Common myeloid progenitor, CD34-positive (primary cell): ENCODE measurements around the gene EIF3K.
A peak's percentile ranks its signal among the peaks of the same experiment; 100 is the strongest.

Source experiments
- CTCF ChIA-PET: fragments of 350-600 bp; sonication (Branson Sonifier 250); formaldehyde crosslinking; loops from one replicate; lab custom pipeline; 2021; ENCODE audit warnings: antibody characterized with exemption; lab: Charles Lee
- POLR2A ChIA-PET: fragments of 350-600 bp; sonication (Branson Sonifier 250); formaldehyde crosslinking; loops from one replicate; lab custom pipeline; 2021; ENCODE audit warnings: antibody characterized with exemption; lab: Charles Lee
- DNase-seq, 3 donors: peaks; one replicate each; pipeline versions ENCODE4 v3.0.0 to v3.0.0-alpha.2; 2013
- H3K27ac ChIP-seq, 2 experiments: 1 replicate in 1 of 2; 2 replicates in 1 of 2; pipeline ENCODE4 v1.7.0; 2013; ENCODE audit warnings: inconsistent platforms in 2 of 2, low read length in 2 of 2, mild to moderate bottlenecking in 2 of 2, low read depth in 1 of 2, moderate library complexity in 1 of 2; ENCODE audit not compliant: severe bottlenecking in 2 of 2, insufficient read depth in 1 of 2, poor library complexity in 1 of 2
- H3K27me3 ChIP-seq, 5 experiments: replicated peaks in 2 of 5; 1 replicate in 3 of 5; 2 replicates in 2 of 5; pipeline versions ENCODE4 v1.6.1 to v1.7.0; 2013; ENCODE audit warnings: low read length in 4 of 5, mild to moderate bottlenecking in 2 of 5, moderate library complexity in 2 of 5, inconsistent platforms in 1 of 5; ENCODE audit not compliant: insufficient read depth in 5 of 5, control insufficient read depth in 4 of 5
- H3K36me3 ChIP-seq, 4 experiments: 1 replicate in 2 of 4; 2 replicates in 2 of 4; pipeline versions ENCODE4 v1.6.1 to v1.7.0; 2013; ENCODE audit warnings: low read length in 3 of 4, control low read depth in 1 of 4, mild to moderate bottlenecking in 1 of 4; ENCODE audit not compliant: control insufficient read depth in 4 of 4, insufficient read depth in 4 of 4
- H3K4me1 ChIP-seq, 4 experiments: 1 replicate in 3 of 4; 2 replicates in 1 of 4; pipeline versions ENCODE4 v1.6.1 to v1.7.1; 2013; ENCODE audit warnings: low read length in 3 of 4, mild to moderate bottlenecking in 3 of 4, control low read depth in 1 of 4, inconsistent platforms in 1 of 4, moderate library complexity in 1 of 4; ENCODE audit not compliant: control insufficient read depth in 4 of 4, insufficient read depth in 4 of 4; ENCODE audit errors: control extremely low read depth in 1 of 4
- H3K4me3 ChIP-seq, 7 experiments: 1 replicate in 4 of 7; 2 replicates in 3 of 7; pipeline versions ENCODE4 v1.5.1 to v1.7.0; 2013; ENCODE audit warnings: mild to moderate bottlenecking in 7 of 7, low read length in 6 of 7, moderate library complexity in 6 of 7, inconsistent platforms in 2 of 7, low read depth in 2 of 7, control low read depth in 1 of 7; ENCODE audit not compliant: insufficient read depth in 4 of 7, control insufficient read depth in 1 of 7; ENCODE audit errors: extremely low read depth in 1 of 7
- H3K9me3 ChIP-seq, 5 experiments: 1 replicate in 4 of 5; 2 replicates in 1 of 5; pipeline versions ENCODE4 v1.6.1 to v1.7.1; 2013; ENCODE audit warnings: low read length in 4 of 5, mild to moderate bottlenecking in 2 of 5, inconsistent platforms in 1 of 5, low read depth in 1 of 5, moderate library complexity in 1 of 5; ENCODE audit not compliant: control insufficient read depth in 4 of 5, insufficient read depth in 2 of 5; ENCODE audit errors: control extremely low read depth in 1 of 5
- WGBS: methylation state at CpG from one replicate; pipeline ENCODE4 v1.1.5; 2013; ENCODE audit not compliant: insufficient coverage; 5-methylcytosine and 5-hydroxymethylcytosine counted together

EIF3K gene

DNA sequence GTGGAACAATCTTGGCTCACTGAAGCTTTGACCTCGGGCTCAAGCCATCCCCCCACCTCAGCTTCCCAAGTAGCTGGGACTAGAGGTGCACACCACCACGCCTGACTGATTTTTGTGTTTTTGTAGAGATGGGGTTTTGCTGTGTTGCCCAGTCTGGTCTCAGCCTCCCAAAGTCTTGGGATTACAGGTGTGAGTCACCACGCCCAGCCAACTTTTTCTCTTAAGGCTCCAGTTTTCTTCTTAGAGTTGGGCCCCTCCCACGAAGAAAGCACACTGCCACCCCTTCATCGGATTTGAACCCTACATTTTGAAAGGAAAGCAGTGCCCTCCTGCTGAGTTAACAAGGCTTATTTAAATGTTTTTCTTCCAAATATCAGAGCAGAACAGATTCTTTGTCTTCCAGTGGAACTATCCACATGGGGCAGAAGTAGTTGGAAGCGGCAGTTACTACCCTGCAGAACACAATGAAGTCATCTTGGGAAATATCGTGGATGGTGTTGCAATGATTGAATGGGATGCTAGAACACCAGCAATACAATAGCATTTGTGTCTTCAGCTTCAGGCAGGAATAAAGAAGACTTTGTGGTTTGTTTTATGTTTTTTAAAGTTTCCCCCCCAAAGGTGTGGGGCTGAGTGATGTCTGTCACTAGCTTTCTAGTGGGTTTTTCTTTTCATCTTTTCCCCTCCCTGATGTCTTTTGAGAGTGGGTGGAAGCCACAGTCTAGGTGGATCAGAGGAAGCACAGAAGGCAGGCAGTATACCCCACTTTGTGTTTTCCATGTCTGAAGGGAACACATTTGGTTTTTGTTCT, 37.4 kb downstream of the EIF3K start:
- Histone ChIP-seq H3K27ac (peak overlapping the region in 1 of 2 experiments; percentile 2), H3K36me3 (peaks cover 4 to 40% (median 5%) of the 10 kb centered on the region in 4 experiments), H3K4me3 (no peak overlapping the region), H3K9me3 (no peaks in the 10 kb centered on the region), H3K27me3 (no peaks in the 10 kb centered on the region), H3K4me1 (peaks cover 4 to 53% (median 34%) of the 10 kb centered on the region in 4 experiments)
- ChIA-PET CTCF (interaction anchor here (0.8 to 1.3 kb wide), 4 partner anchors 13 to 30 kb away, joined by 3 to 7 read pairs (median 3); no protein-coding TSS in a partner anchor), POLR2A (interaction anchor here (0.7 kb wide), 1 partner anchor 11 kb away, joined by 4 read pairs; no protein-coding TSS in a partner anchor)
- DNase-seq = no peak
- 100% methylated on average over 2 of the region's 7 CpGs for WGBS

DNA sequence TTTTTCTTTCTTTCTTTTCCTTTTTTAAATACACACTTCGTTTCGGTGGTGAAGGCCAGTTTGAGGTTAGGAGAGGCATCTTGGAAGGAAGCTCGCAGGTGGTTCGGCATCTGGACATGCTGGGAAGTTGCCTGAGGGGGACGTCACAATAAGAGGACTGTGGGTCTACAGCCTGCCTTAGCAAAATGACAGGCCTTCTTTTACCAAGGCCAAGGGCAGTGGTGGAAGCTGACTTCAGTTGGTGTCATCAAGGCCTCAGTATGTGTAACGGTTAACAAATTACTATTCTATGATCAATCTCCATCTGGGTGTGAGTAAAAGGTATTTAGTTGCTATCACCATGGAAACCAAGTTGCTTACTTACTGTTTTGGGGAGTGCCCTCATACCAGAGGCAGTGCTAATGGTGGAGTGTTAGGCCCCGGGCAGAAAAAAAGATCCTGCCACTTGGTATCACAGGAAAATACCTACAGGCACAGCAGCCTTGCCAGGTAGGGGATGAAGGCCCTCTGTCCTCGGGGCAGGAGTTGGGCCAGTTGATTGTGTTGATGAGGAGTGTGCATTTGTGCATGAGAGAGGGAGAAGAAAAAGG, 38.7 kb downstream of the EIF3K start:
- POLR2A ChIA-PET = no interaction called here
- peak in 1 of 3 donors; percentile 43 for DNase-seq
- 89% methylated on average over 5 of the region's 8 CpGs for WGBS
- Histone ChIP-seq H3K9me3 (no peaks in the 10 kb centered on the region), H3K36me3 (peaks cover 4 to 45% (median 5%) of the 10 kb centered on the region in 4 experiments), H3K4me3 (no peak overlapping the region), H3K27me3 (no peaks in the 10 kb centered on the region), H3K27ac (peak overlapping the region; percentile 26 to 65), H3K4me1 (peaks cover 7 to 47% (median 27%) of the 10 kb centered on the region in 4 experiments)
- CTCF ChIA-PET = interaction anchor here (1.3 to 1.6 kb wide), 2 partner anchors 11 to 12 kb away, joined by 4 to 7 read pairs; partner anchors contain the start of gene ACTN4

DNA sequence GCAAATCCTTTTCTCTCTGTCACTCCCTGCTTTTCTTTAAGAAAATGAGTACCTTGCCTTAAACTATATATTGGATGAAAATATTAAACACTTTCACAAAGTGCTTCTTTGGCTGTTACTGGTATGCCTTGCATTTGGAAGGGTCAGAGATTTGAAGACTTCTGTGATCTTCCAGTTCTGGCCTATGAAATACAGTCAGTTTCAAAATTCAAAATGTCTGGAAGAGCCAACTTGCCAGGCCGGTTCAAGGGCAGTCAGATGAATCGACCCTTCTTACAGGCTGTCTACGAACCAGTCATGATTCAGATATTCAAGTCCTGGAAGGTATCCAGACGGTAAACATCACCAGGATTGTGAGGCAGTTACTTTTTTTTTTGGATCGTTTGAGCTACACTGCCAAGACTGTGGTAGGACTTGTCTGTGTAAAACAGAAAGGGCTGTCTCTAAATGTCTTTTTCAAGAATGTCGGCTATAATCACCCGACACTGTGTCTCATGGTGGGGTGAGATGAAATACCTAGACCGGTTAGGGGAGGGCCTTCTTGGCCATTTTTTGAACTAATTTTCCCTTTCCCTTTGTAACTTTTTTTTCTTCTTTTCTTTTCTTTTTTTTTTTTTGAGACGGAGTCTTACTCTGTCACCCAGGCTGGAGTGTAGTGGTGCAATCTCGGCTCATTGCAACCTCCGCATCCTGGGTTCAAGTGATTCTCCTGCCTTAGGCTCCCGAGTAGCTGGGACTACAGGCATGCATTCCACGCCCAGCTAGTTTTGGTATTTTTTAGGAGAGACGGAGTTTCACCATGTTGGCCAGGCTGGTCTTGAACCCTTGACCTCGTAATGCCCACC, 39.7 kb downstream of the EIF3K start:
- H3K27me3 ChIP-seq = no peaks in the 10 kb centered on the region
- peaks cover 4 to 49% (median 5%) of the 10 kb centered on the region in 4 experiments for H3K36me3 ChIP-seq
- H3K4me3 ChIP-seq = no peak overlapping the region
- peaks cover 6 to 50% (median 30%) of the 10 kb centered on the region in 4 experiments for H3K4me1 ChIP-seq
- no peak for DNase-seq
- ChIA-PET POLR2A (no interaction called here), CTCF (interaction anchor here (1.4 to 1.8 kb wide), 3 partner anchors 8 to 13 kb away, joined by 4 to 5 read pairs (median 5); partner anchors contain the start of gene ACTN4)
- no peaks in the 10 kb centered on the region for H3K9me3 ChIP-seq
- 86% methylated on average over 9 of the region's 15 CpGs for WGBS
- peak overlapping the region in 1 of 2 experiments; percentile 65 for H3K27ac ChIP-seq

DNA sequence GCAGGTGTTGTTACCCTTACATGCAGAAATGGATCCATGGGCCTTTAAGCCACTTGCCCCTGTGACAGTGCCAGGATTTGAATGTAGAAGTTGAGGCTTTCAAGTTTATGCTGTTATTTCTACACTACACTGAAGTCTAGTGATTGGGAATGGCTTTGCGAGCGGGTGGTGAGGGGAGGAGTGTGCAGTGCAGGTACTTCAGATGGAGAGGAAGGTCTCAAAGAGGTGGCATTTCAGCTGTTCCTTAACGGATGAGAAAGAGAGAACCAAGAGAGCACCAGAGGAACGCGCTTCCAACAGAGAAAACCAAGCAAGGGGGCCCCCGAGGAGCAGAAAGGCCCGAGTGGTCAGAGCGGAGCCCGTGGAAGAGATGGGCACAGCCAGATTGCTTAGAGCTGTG, 41.7 kb downstream of the EIF3K start:
- POLR2A ChIA-PET = no interaction called here
- H3K9me3 ChIP-seq = no peaks in the 10 kb centered on the region
- peaks cover 2 to 45% (median 4%) of the 10 kb centered on the region in 4 experiments for H3K36me3 ChIP-seq
- no peaks in the 10 kb centered on the region for H3K27me3 ChIP-seq
- DNase-seq = no peak
- no peak overlapping the region for H3K4me3 ChIP-seq
- WGBS = 97% methylated on average over 8 of the region's 9 CpGs
- CTCF ChIA-PET = no interaction called here
- H3K27ac ChIP-seq = no peak overlapping the region
- peaks cover 17 to 60% (median 45%) of the 10 kb centered on the region in 4 experiments for H3K4me1 ChIP-seq

DNA sequence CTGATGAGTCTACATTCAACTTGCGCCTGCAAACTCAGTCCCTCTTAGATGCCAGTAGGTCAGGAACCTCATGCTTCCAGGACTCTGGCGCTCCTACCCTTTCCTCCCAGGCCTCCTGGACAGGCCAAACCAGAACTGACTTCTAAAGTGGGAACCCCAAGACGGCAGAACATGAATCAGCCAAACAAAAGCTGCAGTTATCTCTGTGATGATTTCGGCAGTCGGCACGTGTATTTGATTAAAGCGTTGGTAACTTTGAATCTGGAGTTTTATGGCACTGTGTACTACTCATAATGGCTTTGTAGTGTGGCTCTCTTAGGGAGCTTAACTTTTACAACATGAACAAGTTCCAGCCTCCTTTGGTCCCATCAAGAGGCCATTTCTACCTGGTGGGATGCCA, 42.1 kb downstream of the EIF3K start:
- H3K4me3 ChIP-seq = no peak overlapping the region
- H3K36me3 ChIP-seq = peaks cover 0 to 43% (median 3%) of the 10 kb centered on the region in 4 experiments
- no peaks in the 10 kb centered on the region for H3K9me3 ChIP-seq
- no peak overlapping the region for H3K27ac ChIP-seq
- peaks cover 17 to 60% (median 47%) of the 10 kb centered on the region in 4 experiments for H3K4me1 ChIP-seq
- H3K27me3 ChIP-seq = no peaks in the 10 kb centered on the region
- POLR2A ChIA-PET = no interaction called here
- 93% methylated on average over 6 of the region's 7 CpGs for WGBS
- CTCF ChIA-PET = no interaction called here
- no peak for DNase-seq

DNA sequence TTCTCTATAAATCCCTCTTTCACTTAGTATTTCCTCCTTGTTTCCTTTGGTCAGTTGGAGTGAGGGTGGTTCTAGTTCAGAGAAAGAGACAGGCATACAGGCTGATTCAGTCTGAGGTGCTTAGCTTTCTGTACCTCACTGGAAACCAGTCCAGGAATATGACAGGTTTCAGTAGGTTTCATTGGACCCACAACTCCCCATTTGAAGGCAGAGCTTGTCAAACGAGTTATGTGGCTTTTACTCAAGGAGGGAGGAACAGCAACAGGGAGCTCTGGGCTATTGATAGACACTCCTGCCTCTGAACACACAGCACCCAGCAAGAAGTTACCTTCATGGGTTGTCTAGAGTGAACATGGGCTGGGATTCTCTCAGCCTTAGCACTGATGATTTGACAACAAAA, 43.0 kb downstream of the EIF3K start:
- H3K27ac ChIP-seq = peak overlapping the region in 1 of 2 experiments; percentile 45
- no peaks in the 10 kb centered on the region for H3K27me3 ChIP-seq
- peaks cover 0 to 37% (median 0%) of the 10 kb centered on the region in 4 experiments for H3K36me3 ChIP-seq
- ChIA-PET CTCF (interaction anchor here (0.7 to 1.5 kb wide), 4 partner anchors 10 to 132 kb away, joined by 3 to 4 read pairs (median 3); no protein-coding TSS in a partner anchor), POLR2A (interaction anchor here (0.6 kb wide), 1 partner anchor 24 kb away, joined by 3 read pairs; no protein-coding TSS in a partner anchor)
- WGBS = 29% methylated on average over 1 of the region's 1 CpG
- no peak overlapping the region for H3K4me3 ChIP-seq
- no peaks in the 10 kb centered on the region for H3K9me3 ChIP-seq
- H3K4me1 ChIP-seq = peaks cover 19 to 62% (median 54%) of the 10 kb centered on the region in 4 experiments
- no peak for DNase-seq
